C4-2B (cell line): ENCODE data around the gene SP100.

Experiments
- ZFX ChIP-seq: fragments of 450-650 bp; IDR thresholded peaks from 2 replicates; pipeline ENCODE4 v1.6.1; 2017
- TF ChIP-seq, protein P1 (sequence below): fragments of 450-650 bp; conservative IDR thresholded peaks from 2 replicates; pipeline ENCODE4 v1.5.1; 2017; ENCODE audit warnings: mild to moderate bottlenecking

DNA sequence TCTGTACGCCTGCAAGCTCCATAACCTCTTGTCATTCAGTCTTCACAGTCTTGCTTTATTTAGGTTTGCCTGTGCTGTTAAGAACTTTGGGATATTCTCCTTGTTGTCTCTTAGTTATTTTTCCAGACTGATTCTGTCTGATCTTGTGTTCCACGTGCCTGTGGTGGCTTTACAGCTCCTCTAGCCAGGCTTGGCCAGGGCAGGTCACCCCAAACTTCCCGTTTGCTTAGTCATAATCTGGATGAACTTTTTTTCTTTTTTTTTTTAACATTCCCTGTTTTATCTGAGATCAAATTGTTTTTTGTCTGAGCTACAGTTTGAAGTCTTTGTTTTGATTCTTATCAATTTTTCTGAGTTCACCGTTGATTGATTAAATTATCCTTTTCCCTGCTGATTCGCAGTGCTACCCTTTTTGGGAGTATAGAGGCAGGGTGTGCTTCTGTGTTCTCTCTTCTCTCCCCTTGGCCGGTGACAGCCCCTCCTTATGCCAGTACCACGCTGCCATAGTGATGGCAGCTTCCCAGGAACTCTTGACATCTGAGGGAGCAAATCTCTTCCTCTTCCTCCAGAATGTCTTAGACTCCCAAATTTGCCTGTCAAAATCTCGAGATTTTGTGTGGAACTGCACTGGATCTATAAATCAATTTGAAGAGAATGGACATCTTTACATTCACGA is 2.5 kb downstream of the SP100 start:
- TF ChIP-seq, protein P1, sequence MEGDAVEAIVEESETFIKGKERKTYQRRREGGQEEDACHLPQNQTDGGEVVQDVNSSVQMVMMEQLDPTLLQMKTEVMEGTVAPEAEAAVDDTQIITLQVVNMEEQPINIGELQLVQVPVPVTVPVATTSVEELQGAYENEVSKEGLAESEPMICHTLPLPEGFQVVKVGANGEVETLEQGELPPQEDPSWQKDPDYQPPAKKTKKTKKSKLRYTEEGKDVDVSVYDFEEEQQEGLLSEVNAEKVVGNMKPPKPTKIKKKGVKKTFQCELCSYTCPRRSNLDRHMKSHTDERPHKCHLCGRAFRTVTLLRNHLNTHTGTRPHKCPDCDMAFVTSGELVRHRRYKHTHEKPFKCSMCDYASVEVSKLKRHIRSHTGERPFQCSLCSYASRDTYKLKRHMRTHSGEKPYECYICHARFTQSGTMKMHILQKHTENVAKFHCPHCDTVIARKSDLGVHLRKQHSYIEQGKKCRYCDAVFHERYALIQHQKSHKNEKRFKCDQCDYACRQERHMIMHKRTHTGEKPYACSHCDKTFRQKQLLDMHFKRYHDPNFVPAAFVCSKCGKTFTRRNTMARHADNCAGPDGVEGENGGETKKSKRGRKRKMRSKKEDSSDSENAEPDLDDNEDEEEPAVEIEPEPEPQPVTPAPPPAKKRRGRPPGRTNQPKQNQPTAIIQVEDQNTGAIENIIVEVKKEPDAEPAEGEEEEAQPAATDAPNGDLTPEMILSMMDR, result no peak
- no peak for TF ChIP-seq ZFX
